PC-9 (cell line): ENCODE data around the gene ZNF687. TPM values are rescaled to one million over a fixed set of nuclear protein-coding genes. Genes with fewer than 3 reads are reported as not detected.

ENCODE experiments used
- BruUV-seq: library from RNA; stranded (reverse); fragments of 400-500 nt; replicated peaks from 2 replicates; lab custom pipeline; 2021; lab: Mats Ljungman, UMichigan
- CTCF ChIA-PET: fragments of 300-600 bp; sonication (Branson Sonifier 250); formaldehyde crosslinking; loops from one replicate; lab custom pipeline; 2022; ENCODE audit warnings: antibody characterized with exemption; lab: Charles Lee
- POLR2A ChIA-PET: fragments of 300-600 bp; sonication (Branson Sonifier 250); formaldehyde crosslinking; loops from one replicate; lab custom pipeline; 2022; ENCODE audit warnings: antibody characterized with exemption; ENCODE audit not compliant: unreplicated experiment; lab: Charles Lee
- DNase-seq, 2 experiments: peaks; one replicate each; pipeline versions ENCODE4 v3.0.0 to v3.0.0-alpha.2; 2015 to 2022; ENCODE audit warnings: mixed read lengths in 1 of 2
- H2AFZ ChIP-seq: fragments of 200-600 bp; sonication (generic); 2 replicates; pipeline ENCODE4 v1.8.1; 2017; ENCODE audit warnings: antibody characterized with exemption
- H3F3A ChIP-seq: fragments of 200-600 bp; sonication (generic); 2 replicates; pipeline ENCODE4 v1.8.1; 2017; ENCODE audit warnings: antibody characterized with exemption, mild to moderate bottlenecking, low read depth; ENCODE audit not compliant: insufficient read depth
- H3K27ac ChIP-seq: fragments of 200-600 bp; sonication (generic); 2 replicates; pipeline ENCODE4 v1.6.1; 2016; ENCODE audit warnings: mixed run types
- H3K27me3 ChIP-seq: fragments of 200-600 bp; sonication (generic); 2 replicates; pipeline ENCODE4 v1.6.1; 2016; ENCODE audit warnings: low read depth, mixed run types; ENCODE audit not compliant: insufficient read depth
- H3K36me3 ChIP-seq: fragments of 200-600 bp; sonication (generic); 2 replicates; pipeline ENCODE4 v1.6.1; 2016; ENCODE audit warnings: low read depth, mixed run types
- H3K4me1 ChIP-seq: fragments of 200-600 bp; sonication (generic); replicated peaks from 2 replicates; pipeline ENCODE4 v1.6.1; 2016; ENCODE audit warnings: mixed run types; ENCODE audit not compliant: insufficient read depth
- H3K4me2 ChIP-seq: fragments of 200-600 bp; sonication (generic); 2 replicates; pipeline ENCODE4 v1.6.1; 2017; ENCODE audit warnings: mixed run types
- H3K4me3 ChIP-seq: fragments of 200-600 bp; sonication (generic); 2 replicates; pipeline ENCODE4 v1.6.1; 2016; ENCODE audit warnings: mixed run types
- H3K79me2 ChIP-seq: fragments of 200-600 bp; sonication (generic); 2 replicates; pipeline ENCODE4 v1.6.1; 2017; ENCODE audit warnings: low read depth, mixed run types
- H3K9me2 ChIP-seq: fragments of 200-600 bp; sonication (generic); 2 replicates; pipeline ENCODE4 v1.8.1; 2017; ENCODE audit warnings: mild to moderate bottlenecking; ENCODE audit not compliant: insufficient read depth
- H3K9me3 ChIP-seq: fragments of 200-600 bp; sonication (generic); 2 replicates; pipeline ENCODE4 v1.8.1; 2016; ENCODE audit warnings: low read depth; ENCODE audit not compliant: insufficient read depth
- H4K20me1 ChIP-seq: fragments of 200-600 bp; sonication (generic); 2 replicates; pipeline ENCODE4 v1.8.1; 2017; ENCODE audit not compliant: insufficient read depth
- CTCF ChIP-seq: fragments of 200-600 bp; sonication (generic); conservative IDR thresholded peaks from 2 replicates; pipeline ENCODE4 v1.6.1; 2017; ENCODE audit warnings: mixed run types, antibody characterized with exemption, mild to moderate bottlenecking, moderate library complexity
- EZH2 ChIP-seq: fragments of 200-600 bp; sonication (generic); IDR thresholded peaks from 2 replicates; pipeline ENCODE4 v1.8.0; 2017; ENCODE audit warnings: antibody characterized with exemption, low read depth
- intact Hi-C: fragments of 100-400 bp; cut with micrococcal nuclease; formaldehyde crosslinking; loops from one replicate; pipeline ENCODE4 v1.10.0; 2022; ENCODE audit not compliant: unreplicated experiment
- total RNA-seq: library from RNA; stranded (reverse); gene quantifications from 2 replicates; pipeline ENCODE4 v1.2.3, GENCODE V29; 2021

ZNF687 gene
- total RNA-seq, 1 experiment from 2014 or later, result 26.6 TPM

- intact Hi-C loops, result loop anchor here (10.0 kb wide), 1 partner anchor 547 kb away; the partner anchor contains the start of genes C2CD4D and RORC
- Histone ChIP-seq H3K9me3 (no peaks in the 10 kb centered on the region), H2AFZ (no peak overlapping the region), H3K27ac (no peak overlapping the region), H3K4me2 (no peak overlapping the region), H3K27me3 (no peaks in the 10 kb centered on the region), H3F3A (peaks cover 6% of the 10 kb centered on the region; the same call in 1 of the 2 replicates), H4K20me1 (peaks cover 4% of the 10 kb centered on the region; the same call in 1 of the 2 replicates), H3K4me3 (no peak overlapping the region), H3K79me2 (peaks cover 29% of the 10 kb centered on the region), H3K4me1 (peaks cover 13% of the 10 kb centered on the region; the same call in 1 of the 2 replicates), H3K9me2 (no peaks in the 10 kb centered on the region), H3K36me3 (peaks cover 4% of the 10 kb centered on the region; the same call in 1 of the 2 replicates)
- no peak for TF ChIP-seq EZH2
- no peak for TF ChIP-seq CTCF
- ChIA-PET CTCF (no interaction called here), POLR2A (interaction anchor here (0.6 kb wide), 1 partner anchor 393 kb away, joined by 31 read pairs; no protein-coding TSS in a partner anchor)
- no peak for DNase-seq
- no TSS peak for BruUV-seq
These were observed 5.8 kb downstream of the ZNF687 start for GRCh38 chr1:151287767-151288500.

GRCh38 chr1:151288502-151288901 is 6.4 kb downstream of the ZNF687 start:
- no peak for DNase-seq
- BruUV-seq, result no TSS peak
- H3K9me2 ChIP-seq, result no peaks in the 10 kb centered on the region
- H2AFZ ChIP-seq, result no peak overlapping the region
- H3K36me3 ChIP-seq, result peaks cover 4% of the 10 kb centered on the region; the same call in 1 of the 2 replicates
- H3K4me3 ChIP-seq, result no peak overlapping the region
- intact Hi-C loops, result loop anchor here (10.0 kb wide), 1 partner anchor 546 kb away; the partner anchor contains the start of genes C2CD4D and RORC
- H3F3A ChIP-seq, result peaks cover 6% of the 10 kb centered on the region; the same call in 1 of the 2 replicates
- peaks cover 10% of the 10 kb centered on the region; the same call in 1 of the 2 replicates for H3K4me1 ChIP-seq
- POLR2A ChIA-PET, result interaction anchor here (0.6 kb wide), 1 partner anchor 393 kb away, joined by 31 read pairs; no protein-coding TSS in a partner anchor
- H3K79me2 ChIP-seq, result peaks cover 24% of the 10 kb centered on the region
- H3K27ac ChIP-seq, result no peak overlapping the region
- CTCF ChIA-PET, result no interaction called here
- TF ChIP-seq CTCF (no peak), EZH2 (no peak)
- no peak overlapping the region for H3K4me2 ChIP-seq
- peaks cover 4% of the 10 kb centered on the region; the same call in 1 of the 2 replicates for H4K20me1 ChIP-seq
- H3K9me3 ChIP-seq, result no peaks in the 10 kb centered on the region
- no peaks in the 10 kb centered on the region for H3K27me3 ChIP-seq

GRCh38 chr1:151289080-151289935 is 7.2 kb downstream of the ZNF687 start:
- Histone ChIP-seq H3K9me3 (no peaks in the 10 kb centered on the region), H4K20me1 (no peaks in the 10 kb centered on the region; the same call in 1 of the 2 replicates), H3K4me1 (0 out of 2 replicates have a peak, but pooled peaks cover 2% of the 10 kb centered on the region), H3K4me2 (no peak overlapping the region), H3K36me3 (peaks cover 4% of the 10 kb centered on the region; the same call in 1 of the 2 replicates), H3K27me3 (no peaks in the 10 kb centered on the region), H3K4me3 (no peak overlapping the region), H3K27ac (no peak overlapping the region), H3F3A (peaks cover 9% of the 10 kb centered on the region; the same call in 1 of the 2 replicates), H3K79me2 (peaks cover 15% of the 10 kb centered on the region), H2AFZ (no peak overlapping the region), H3K9me2 (no peaks in the 10 kb centered on the region)
- ChIA-PET POLR2A (no interaction called here), CTCF (no interaction called here)
- no peak for DNase-seq
- intact Hi-C loops, result loop anchor here (10.0 kb wide), 1 partner anchor 545 kb away; the partner anchor contains the start of genes C2CD4D and RORC
- no peak for TF ChIP-seq CTCF
- no peak for TF ChIP-seq EZH2
- no TSS peak for BruUV-seq
